GM12873 (cell line): ENCODE results near the gene OR6B1.

Source experiments
- TF ChIP-seq, protein P1 (sequence below): IDR thresholded peaks from 2 replicates; pipeline ENCODE4 v1.5.1; 2012; ENCODE audit warnings: low read depth, mild to moderate bottlenecking, moderate library complexity, low read length, control low read depth; ENCODE audit not compliant: insufficient read depth; ENCODE audit errors: missing control alignments

OR6B1 gene

DNA sequence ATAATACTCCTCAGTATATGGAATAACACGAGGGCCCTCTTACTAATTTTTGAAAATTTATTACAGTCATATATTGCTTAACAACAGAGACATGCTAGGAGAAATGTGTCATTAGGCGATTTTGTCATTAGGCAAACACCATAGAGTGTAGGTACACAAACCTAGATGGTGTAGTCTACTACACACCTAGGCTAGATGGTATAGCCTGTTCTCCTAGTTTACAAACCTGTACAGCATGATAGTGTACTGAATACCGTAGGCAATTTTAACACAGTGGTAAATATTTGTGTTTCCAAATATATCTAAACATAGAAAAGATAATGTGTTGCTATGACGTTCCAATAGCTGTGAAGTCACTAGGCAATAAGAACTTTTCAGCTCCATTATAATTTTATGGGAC is 32.7 kb upstream of the OR6B1 start:
- TF ChIP-seq, protein P1, sequence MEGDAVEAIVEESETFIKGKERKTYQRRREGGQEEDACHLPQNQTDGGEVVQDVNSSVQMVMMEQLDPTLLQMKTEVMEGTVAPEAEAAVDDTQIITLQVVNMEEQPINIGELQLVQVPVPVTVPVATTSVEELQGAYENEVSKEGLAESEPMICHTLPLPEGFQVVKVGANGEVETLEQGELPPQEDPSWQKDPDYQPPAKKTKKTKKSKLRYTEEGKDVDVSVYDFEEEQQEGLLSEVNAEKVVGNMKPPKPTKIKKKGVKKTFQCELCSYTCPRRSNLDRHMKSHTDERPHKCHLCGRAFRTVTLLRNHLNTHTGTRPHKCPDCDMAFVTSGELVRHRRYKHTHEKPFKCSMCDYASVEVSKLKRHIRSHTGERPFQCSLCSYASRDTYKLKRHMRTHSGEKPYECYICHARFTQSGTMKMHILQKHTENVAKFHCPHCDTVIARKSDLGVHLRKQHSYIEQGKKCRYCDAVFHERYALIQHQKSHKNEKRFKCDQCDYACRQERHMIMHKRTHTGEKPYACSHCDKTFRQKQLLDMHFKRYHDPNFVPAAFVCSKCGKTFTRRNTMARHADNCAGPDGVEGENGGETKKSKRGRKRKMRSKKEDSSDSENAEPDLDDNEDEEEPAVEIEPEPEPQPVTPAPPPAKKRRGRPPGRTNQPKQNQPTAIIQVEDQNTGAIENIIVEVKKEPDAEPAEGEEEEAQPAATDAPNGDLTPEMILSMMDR, result no peak

DNA sequence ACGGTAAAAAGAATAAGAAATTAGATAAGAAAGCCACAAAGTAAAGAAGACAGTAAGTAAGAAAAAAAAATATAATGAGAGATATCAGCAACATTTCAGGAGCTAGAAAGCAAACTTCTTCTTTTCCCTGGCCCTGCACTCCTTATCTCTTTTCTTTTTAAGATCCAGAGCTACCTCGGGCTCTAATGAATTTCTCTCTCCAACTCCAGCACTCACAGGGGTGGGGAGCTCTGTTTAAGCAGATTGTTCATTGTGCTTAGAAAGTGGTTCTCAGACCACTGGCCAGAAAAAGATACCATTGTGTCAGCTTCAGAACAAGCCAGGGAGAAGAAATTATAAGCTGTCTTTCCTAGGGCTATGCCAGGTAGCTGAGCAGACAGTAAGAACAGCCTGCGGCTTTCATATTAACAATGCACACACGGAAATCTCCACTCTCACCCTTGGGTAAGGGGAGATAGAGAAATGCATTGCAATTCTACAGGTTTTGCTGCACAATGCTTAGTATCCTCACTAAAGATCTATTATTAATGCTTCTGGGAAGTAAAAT is 26.2 kb upstream of the OR6B1 start:
- TF ChIP-seq, protein P1, result no peak

DNA sequence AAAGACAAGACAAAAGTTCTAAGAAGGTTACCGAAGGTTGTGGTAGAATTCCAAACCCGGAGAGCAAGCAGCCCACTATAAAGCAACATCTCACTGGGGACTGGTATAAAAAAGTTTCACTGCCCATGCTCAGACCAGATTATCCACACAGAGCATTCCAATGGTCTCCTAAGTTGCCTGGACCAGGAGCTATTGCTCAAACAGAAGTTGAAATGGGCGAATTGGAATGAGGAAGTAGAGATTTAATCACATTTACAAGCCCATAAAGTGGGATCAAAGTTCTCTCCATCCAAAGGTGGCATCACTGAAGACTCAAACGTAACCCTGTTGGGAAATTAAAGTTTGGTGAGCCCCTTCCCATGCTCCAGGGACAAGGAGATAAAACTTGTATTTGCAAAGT is 25.7 kb upstream of the OR6B1 start:
- TF ChIP-seq, protein P1, result no peak

DNA sequence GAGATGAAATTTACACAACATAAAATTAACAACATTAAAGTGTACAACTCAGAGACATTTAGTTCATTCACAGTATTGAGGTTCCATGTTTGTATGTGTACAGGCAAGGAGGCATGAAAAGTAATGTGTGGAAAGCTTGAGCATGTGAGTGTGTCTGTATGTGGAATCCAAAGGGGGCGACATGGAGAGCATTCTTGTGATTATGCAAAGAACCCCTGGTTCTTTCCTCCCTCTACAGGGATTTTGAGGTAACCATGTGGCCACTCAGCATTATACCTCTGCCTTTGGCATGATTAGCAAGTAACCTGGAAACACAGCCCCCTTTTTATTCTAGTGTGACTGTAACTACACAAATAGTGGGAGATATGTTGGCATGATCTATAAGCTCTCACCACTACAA is 24.5 kb upstream of the OR6B1 start:
- TF ChIP-seq, protein P1, result peak; percentile 21

DNA sequence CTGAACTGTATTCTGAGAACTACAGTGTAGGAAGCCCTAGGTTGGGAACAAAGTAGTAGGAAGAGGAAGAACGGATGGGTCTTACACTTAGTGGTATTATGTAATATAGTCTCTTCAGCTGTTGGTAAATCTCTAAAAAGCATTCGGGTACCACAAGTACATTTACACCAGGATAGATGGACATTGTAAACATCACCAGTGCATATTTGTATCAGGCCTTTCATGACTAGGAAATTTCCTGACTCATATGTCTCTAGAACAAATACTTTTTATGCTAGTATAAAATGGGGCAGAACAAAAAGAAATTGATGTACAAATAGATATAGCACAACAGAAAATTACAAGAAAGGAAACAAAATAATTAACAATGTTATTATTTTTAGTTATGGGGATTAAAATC is 21.5 kb upstream of the OR6B1 start:
- TF ChIP-seq, protein P1, result no peak

DNA sequence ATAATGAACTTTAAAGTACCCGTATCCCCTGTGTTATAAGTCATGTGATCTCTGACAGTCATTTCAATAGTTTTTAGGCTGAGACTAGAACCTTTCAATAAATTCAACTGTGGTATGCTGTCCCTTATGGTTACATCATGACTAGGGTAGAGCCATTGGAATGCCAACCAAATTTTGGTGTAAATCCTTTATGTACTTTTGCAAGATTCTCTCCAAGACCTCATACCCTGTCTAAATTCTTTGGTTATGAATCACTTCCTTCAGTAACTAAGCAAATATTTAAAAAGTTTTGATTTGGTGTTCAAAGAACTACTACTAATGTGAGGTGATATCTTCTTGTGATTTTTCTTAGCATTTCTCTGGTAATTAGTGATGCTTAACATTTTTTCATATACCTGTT is 20.8 kb upstream of the OR6B1 start:
- TF ChIP-seq, protein P1, result no peak

DNA sequence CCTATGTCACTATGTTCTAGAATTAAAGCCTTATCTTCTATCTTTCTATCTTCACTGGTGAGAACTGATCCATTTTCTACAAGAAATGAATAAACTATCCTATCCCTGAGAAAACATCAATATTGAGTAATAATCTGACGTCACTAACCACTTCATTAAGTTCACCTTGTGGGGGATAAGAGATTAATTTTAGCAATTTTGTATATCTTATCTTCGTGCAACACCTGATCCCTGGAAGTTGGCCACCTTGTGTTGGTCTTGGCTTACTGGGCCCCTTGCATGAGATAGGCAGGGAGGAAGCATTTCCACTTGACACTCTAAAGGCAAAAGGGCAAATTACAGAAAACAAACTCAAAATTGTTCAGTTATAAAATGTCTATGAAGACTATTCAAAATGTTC is 20.1 kb upstream of the OR6B1 start:
- TF ChIP-seq, protein P1, result no peak
